Activated CD4-positive, alpha-beta T cell treated with anti-CD3 and anti-CD28 coated beads, Interleukin-2, amount 50 U/mL, for 4 hours (primary cell): ENCODE measurements around the gene TCEANC.

Source experiments
- DNase-seq, 2 experiments: peaks; one replicate each; pipeline ENCODE4 v3.0.0-alpha.2; 2020

Gene TCEANC

GRCh38 chrX:13693341-13693961, 40.5 kb downstream of the TCEANC start:
- DNase-seq, result no peak

GRCh38 chrX:13694359-13694758, 41.4 kb downstream of the TCEANC start:
- DNase-seq, result no peak

GRCh38 chrX:13694983-13695382, 42.0 kb downstream of the TCEANC start:
- no peak for DNase-seq

- DNase-seq, result no peak
Observed at GRCh38 chrX:13695601-13696115, 42.7 kb downstream of the TCEANC start.

GRCh38 chrX:13697455-13697854, 44.5 kb downstream of the TCEANC start:
- DNase-seq, result no peak

- DNase-seq, result no peak
Observed at GRCh38 chrX:13697976-13698375, 45.0 kb downstream of the TCEANC start.

- no peak for DNase-seq
Observed at GRCh38 chrX:13698432-13698831, 45.5 kb downstream of the TCEANC start.

- no peak for DNase-seq
Observed at GRCh38 chrX:13699183-13699826, 46.4 kb downstream of the TCEANC start.

GRCh38 chrX:13700380-13700779, 47.4 kb downstream of the TCEANC start:
- DNase-seq, result no peak

GRCh38 chrX:13702111-13702789, 49.3 kb downstream of the TCEANC start:
- DNase-seq, result no peak

GRCh38 chrX:13703135-13703534, 50.2 kb downstream of the TCEANC start:
- DNase-seq, result no peak

GRCh38 chrX:13703589-13703988, 50.6 kb downstream of the TCEANC start:
- DNase-seq, result no peak

- DNase-seq, result no peak
Observed at GRCh38 chrX:13711141-13711540, 58.2 kb downstream of the TCEANC start.
